Measurements from ENCODE around the gene EGFL6.

DNA sequence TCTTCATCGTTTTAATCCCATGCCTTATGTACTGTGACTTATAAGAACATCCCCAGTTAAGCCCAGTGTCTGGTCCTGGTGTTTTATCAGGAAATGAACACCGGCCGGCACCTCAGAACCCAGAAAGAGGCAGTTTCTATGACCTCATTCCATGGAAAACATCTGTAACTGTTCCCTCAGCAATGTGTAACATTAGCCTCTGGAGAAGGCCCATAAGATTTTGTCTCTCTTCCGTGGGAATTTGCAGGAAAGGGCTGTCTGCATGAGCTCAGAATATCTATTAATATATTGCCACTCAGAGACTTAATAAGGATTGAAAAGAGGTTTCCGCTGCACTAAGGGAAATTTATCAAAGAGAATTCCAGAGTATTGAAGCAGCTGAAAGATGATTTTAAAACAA is 80.4 kb downstream of the EGFL6 start:
- TF ChIP-seq ZNF384 (IDR thresholded peaks at IDR 0.05) (no peak), ARNT (IDR thresholded peaks at IDR 0.05) (no peak), CTBP1 (IDR thresholded peaks at IDR 0.05; ENCODE audit: borderline replicate concordance) (no peak), SP1 (IDR thresholded peaks at IDR 0.05) (no peak), HDGF (IDR thresholded peaks at IDR 0.05; ENCODE audit: borderline replicate concordance) (no peak), BHLHE40 (IDR thresholded peaks at IDR 0.05; ENCODE audit: borderline replicate concordance) (no peak), ELF4 (IDR thresholded peaks at IDR 0.05) (no peak), SUZ12 (IDR thresholded peaks at IDR 0.05) (no peak), PKNOX1 (IDR thresholded peaks at IDR 0.05) (no peak), FOXM1 (IDR thresholded peaks at IDR 0.05; ENCODE audit: borderline replicate concordance) (no peak), FOXA1 (IDR thresholded peaks at IDR 0.05) (no peak), TARDBP (IDR thresholded peaks at IDR 0.05) (no peak)
